Activated CD8-positive, alpha-beta memory T cell treated with anti-CD3 and anti-CD28 coated beads, Interleukin-2, amount 50 U/mL, for 48 hours (primary cell): Measurements from ENCODE around the gene MOGAT1.
A peak's percentile ranks its signal among the peaks of the same experiment; 100 is the strongest.
"Not testable (repeated sequence)": the region's sequence is repeated elsewhere in the genome, so short reads cannot be mapped to it uniquely, and the experiment has no call there.

Experiments
- DNase-seq: peaks from one replicate; pipeline ENCODE4 v3.0.0-alpha.2; 2020

Gene MOGAT1

DNA sequence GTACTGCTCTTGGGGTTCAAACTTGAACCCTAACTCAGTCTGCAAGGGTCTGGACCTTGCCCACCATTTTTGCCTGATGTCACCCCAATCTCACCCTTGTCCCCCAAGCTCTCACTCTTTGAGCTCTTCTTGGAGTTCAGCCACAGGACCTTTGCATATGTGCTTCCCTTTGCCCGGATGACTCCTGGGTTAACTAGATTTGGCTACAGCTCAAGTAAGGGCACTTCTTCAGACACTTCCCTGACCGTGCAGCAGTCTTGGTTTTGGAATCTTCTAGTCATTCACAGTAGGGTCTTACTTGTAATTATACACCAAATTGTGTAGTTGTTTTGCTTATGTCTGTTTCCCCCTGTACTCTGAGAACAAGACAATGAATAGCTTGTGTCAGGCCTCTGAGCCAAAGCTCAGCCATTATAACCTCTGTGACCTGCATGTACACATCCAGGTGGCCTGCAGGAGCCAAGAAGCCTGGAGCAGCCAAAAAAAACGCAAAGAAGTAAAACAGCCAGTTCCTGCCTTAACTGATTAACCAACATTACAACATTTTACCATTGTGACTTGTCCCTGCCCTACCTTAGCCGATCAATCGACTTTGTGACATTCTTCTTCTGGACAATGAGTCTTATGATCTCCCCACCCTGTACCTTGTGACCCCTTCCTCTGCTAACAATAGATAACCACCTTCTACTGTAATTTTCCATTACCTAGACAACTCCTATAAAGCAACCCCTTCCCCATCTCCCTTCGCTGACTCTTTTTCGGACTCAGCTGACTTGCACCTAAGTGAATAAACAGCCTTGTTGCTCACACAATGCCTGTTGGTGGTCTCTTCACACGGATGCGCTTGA, 1.0 kb upstream of the MOGAT1 start:
- DNase-seq: no peak

GRCh38 chr2:222672068-222672401, 577 bp downstream of the MOGAT1 start:
- DNase-seq: no peak

DNA sequence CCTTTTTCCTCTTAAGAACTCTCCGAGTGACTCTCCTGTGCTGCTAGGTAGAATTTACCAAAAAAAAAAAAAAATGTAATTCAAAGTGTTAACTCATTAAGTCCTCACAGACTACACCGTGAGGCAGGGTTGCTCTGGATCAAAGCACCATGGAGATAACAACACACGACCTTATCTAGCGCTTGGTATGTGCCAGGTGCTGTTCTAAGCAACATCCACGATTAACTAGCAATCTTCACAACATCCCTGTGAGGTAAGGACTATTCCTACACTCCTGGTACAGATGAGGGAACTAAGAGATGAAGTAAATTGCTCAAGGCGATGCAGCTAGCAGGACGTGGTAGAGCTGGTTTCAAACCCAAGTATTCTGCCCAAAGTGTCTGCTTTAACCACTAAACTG, 1.8 kb downstream of the MOGAT1 start:
- no peak for DNase-seq

- no peak for DNase-seq
Measured at GRCh38 chr2:222673883-222674282, 2.4 kb downstream of the MOGAT1 start.

DNA sequence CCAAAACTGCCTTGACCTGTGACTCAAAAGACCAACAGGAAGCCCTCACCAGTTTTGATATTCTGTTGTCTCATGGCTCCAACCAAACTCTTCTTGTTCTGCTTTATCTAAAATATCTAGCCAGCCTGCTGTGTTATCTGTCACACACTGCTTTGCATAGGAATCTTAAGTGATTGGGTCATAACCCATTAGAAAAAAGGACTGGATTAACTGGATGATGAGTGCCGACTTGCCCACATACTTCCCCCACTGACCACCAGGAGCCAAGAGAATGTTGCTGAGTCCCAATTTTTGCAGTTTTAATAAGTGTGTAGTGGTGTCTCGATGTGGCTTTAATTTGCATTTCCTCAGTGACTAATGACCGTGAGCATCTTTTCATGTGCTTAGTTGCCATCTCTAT, 6.5 kb downstream of the MOGAT1 start:
- DNase-seq: no peak

DNA sequence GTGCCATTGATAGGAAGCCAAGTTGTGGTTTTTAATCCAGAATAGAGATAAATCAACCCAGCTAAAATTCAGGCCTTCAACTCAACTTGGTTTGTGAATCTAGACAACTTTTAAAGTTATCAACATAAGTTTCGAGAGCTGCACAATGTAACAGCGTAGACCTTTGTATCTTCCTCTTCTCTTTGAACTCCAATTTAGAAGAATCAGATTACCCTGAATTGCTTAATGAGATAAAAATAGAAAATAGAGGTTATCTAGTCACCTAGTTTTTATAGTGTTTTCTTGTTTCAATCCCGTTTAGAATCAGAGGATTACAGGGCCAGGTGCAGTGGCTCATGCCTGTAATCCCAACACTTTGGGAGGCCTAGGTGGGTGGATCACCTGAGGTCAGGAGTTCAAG, 12.3 kb downstream of the MOGAT1 start:
- no peak for DNase-seq

- no peak for DNase-seq
Measured at GRCh38 chr2:222686086-222686750, 14.8 kb downstream of the MOGAT1 start.

- no peak for DNase-seq
Measured at GRCh38 chr2:222688917-222689316, 17.5 kb downstream of the MOGAT1 start.

- no peak for DNase-seq
Measured at GRCh38 chr2:222689322-222689721, 17.9 kb downstream of the MOGAT1 start.

GRCh38 chr2:222690564-222691200, 19.2 kb downstream of the MOGAT1 start:
- DNase-seq: peak; percentile 85

DNA sequence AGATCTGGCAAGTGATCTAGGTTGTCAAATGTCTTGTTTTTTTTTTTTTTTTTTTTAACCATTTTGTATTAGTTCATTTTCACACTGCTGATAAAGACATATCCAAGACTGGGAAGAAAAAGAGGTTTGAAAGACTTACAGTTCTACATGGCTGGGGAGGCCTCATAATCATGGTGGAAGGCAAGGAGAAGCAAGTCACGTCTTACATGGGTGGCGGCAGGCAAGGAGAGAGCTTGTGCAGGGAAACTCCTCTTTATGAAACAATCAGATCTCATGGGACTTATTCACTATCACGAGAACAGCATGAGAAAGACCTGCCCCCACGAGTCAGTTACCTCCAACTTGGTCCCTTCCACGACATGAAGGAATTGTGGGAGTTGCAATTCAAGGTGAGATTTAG, 22.0 kb downstream of the MOGAT1 start:
- not testable (repeated sequence) for DNase-seq

- DNase-seq: no peak
Measured at GRCh38 chr2:222693837-222694236, 22.4 kb downstream of the MOGAT1 start.

- DNase-seq: no peak
Measured at GRCh38 chr2:222698276-222698675, 26.8 kb downstream of the MOGAT1 start.

DNA sequence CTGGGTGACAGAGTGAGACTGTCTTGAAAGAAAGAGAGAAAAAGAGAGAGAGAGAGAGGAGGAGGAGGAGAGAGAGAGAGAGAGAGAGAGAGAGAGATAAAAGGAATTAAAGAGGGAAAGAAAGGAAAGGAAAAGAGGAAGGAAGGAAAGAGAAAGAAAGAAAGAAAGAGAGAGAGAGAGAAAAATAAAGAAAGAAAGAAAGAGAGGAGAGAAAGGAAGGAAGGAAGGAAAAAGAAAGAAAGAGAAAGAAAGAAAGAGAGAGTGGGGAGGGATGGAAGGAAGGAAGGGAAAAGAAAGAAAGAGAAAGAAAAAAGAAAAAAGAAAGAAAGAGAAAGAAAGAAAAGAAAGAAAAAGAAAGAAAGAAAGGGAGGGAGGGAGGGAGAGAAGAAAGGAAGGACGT, 29.8 kb downstream of the MOGAT1 start:
- DNase-seq: no peak

DNA sequence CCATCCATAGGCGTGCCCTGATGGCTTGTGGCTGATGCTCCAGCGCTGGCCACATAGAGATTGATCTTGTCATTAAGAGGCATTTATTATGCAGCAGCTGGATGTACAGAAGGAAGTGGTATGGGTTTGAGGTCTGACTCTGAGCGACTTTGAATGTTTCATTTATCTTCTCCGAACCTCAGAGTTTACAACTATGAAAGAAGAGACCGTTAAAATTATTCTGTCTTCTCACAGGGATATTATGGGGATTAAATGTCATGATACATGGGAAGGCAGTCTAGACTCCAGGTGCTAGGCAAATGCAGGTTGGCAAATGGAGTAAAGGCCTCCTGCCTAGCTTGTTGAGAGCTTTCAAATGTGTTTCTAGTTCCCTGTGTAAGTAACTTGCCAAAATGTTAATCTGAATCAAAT, 30.3 kb downstream of the MOGAT1 start:
- no peak for DNase-seq

DNA sequence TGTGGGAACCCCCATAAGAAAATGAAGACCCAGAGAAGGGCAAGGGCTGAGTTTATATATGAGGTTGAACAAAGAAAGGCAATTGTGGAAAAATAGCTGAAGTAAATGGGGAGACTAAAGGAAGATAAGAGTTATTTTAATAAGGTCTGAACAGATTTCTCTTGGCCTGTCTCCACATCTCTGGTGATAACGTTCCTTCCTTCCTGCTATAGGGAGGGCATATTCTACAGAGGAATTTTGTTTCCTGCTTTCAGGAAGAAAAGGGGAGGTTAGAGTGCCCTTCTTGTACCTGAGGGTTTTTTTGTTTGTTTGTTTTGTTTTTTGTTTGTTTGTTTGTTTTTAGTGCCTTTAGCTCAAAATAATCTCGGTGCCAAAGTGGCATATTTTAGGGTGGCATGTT, 31.6 kb downstream of the MOGAT1 start:
- DNase-seq: no peak

- no peak for DNase-seq
Measured at GRCh38 chr2:222703886-222704285, 32.4 kb downstream of the MOGAT1 start.

DNA sequence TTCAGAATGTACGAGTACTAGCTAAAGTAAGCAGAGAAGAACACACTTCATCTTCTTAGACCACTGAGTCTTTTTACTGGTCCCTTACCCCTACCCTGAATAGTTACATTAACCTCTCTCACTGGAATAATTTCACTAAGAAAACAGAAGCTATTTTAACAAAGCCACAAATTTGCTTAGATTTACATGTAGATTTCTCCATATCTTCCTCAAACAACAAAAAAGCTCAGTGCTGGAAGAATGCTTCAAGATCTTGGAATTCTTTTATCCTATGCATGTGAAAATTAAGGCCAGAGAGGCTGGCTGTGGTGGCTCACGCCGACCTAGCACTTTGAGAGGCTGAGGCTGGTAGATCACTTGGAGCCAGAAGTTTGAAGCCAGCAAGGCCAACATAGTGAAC, 35.2 kb downstream of the MOGAT1 start:
- no peak for DNase-seq

- DNase-seq: no peak
Measured at GRCh38 chr2:222707102-222707688, 35.7 kb downstream of the MOGAT1 start.

GRCh38 chr2:222707689-222708273, 36.3 kb downstream of the MOGAT1 start:
- DNase-seq: no peak

- DNase-seq: peak; percentile 95
Measured at GRCh38 chr2:222708274-222708710, 36.8 kb downstream of the MOGAT1 start.

DNA sequence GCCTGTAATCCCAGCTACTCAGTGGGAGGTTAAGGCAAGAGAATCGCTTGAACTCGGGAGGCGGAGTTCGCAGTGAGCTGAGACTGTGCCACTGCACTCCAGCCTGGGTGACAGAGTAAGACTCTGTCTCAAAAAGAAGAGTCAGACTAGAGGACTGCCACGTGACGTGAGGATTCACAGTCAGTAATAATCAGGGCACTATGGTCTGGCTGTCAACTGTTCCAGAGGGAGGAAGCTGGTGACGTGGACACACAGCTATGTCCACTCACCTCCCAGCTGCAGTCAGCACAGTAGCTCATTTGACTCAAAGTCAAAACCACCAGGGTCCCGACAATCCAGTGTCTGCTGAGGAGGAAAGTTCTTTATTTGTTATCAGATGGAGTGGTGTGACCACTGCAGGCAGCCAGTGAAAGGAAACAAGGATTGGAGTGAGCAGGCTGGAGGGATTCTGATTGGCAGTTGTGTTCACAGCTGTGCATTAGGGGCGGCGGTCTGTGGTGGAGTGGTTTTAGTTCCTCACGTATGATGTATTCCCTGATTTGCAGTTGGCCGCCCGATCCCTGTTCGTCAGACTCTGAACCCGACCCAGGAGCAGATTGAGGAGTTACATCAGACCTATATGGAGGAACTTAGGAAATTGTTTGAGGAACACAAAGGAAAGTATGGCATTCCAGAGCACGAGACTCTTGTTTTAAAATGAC, 37.9 kb downstream of the MOGAT1 start:
- no peak for DNase-seq

DNA sequence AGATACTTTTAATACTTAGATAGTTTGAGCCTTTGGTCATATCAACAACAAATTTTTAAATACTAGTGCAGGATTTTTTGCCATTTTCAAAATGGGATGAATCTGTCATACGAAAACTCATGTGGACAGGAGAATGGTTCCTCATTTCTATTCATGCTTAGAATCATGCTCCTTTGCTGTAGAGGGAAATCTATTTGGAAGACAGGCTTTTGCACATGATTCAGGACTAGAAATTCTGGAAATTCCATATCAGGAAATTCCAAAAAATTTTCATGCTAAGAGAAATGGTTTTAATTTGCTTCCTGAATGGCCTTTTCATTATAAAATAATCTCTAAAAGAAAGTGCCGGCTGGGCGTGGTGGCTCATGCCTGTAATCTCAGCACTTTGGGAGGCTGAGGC, 39.3 kb downstream of the MOGAT1 start:
- no peak for DNase-seq
